ENCODE measurements around the gene PCDHGB2.

The PCDHGB2 gene

GRCh38 chr5:141362719-141363118 is 2.9 kb downstream of the PCDHGB2 start:
- TF ChIP-seq CTCF (IDR thresholded peaks at IDR 0.05) = no peak

DNA sequence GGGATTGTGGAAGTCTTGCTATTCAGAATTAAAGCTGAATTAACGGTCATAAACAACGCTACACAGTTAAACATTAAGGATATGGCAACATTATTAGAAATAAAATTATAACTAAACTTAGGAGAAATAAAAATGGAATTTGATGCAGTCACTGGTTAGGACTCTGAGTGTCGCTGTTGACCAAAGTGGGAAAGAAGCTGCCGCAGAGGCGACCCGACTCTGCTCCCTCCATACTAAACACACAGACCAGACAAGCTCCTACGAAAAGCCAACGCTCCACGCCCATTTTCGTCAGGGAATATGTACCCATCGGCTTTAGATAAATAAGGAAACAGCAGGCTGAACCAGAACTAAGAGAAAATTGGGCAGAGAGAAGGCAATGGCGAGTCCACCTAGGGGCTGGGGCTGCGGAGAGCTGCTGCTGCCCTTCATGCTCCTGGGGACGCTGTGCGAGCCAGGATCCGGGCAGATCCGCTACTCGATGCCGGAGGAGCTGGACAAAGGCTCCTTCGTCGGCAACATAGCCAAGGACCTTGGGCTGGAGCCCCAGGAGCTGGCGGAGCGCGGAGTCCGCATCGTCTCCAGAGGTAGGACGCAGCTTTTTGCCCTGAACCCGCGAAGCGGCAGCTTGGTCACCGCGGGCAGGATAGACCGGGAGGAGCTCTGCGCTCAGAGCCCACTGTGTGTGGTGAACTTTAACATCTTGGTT is 4.3 kb downstream of the PCDHGB2 start, which contains the start of gene PCDHGA5:
Gene PCDHGA5, plus strand, starts transcription at position 211 of the 709 bp plus-strand sequence. Its CDS starts 169 bp downstream, at position 380.
- TF ChIP-seq CTCF (IDR thresholded peaks at IDR 0.05) = peak; percentile 33; the same call in 1 of the 2 replicates

DNA sequence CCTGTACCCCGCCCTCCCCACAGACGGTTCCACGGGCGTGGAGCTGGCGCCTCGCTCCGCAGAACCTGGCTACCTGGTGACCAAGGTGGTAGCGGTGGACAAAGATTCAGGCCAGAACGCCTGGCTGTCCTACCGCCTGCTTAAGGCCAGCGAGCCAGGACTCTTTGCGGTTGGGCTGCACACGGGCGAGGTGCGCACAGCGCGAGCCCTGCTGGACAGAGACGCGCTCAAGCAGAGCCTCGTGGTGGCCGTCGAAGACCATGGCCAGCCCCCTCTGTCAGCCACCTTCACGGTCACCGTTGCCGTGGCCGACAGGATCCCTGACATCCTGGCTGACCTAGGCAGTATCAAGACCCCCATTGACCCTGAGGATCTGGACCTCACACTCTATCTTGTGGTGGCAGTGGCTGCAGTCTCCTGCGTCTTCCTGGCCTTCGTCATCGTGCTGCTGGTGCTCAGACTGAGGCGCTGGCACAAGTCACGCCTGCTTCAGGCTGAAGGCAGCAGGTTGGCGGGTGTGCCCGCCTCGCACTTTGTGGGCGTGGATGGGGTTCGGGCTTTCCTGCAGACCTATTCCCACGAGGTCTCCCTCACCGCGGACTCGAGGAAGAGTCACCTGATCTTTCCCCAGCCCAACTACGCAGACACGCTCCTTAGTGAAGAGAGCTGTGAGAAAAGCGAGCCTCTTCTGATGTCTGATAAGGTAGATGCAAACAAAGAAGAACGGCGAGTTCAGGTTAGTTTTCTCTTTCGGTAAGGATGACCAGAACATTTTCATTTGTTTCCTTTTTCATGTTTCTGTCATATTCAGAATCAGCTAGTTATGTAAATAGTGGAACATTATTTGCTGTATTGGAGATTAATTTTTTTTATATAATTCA is 6.5 kb downstream of the PCDHGB2 start:
- TF ChIP-seq CTCF (IDR thresholded peaks at IDR 0.05) = no peak

GRCh38 chr5:141369994-141370848 is 10.4 kb downstream of the PCDHGB2 start, which contains the start of gene PCDHGB3:
PCDHGB3 (plus strand) TSS chr5:141370242; CDS start chr5:141370395, 153 bp downstream.
- no peak for TF ChIP-seq CTCF (IDR thresholded peaks at IDR 0.05)

DNA sequence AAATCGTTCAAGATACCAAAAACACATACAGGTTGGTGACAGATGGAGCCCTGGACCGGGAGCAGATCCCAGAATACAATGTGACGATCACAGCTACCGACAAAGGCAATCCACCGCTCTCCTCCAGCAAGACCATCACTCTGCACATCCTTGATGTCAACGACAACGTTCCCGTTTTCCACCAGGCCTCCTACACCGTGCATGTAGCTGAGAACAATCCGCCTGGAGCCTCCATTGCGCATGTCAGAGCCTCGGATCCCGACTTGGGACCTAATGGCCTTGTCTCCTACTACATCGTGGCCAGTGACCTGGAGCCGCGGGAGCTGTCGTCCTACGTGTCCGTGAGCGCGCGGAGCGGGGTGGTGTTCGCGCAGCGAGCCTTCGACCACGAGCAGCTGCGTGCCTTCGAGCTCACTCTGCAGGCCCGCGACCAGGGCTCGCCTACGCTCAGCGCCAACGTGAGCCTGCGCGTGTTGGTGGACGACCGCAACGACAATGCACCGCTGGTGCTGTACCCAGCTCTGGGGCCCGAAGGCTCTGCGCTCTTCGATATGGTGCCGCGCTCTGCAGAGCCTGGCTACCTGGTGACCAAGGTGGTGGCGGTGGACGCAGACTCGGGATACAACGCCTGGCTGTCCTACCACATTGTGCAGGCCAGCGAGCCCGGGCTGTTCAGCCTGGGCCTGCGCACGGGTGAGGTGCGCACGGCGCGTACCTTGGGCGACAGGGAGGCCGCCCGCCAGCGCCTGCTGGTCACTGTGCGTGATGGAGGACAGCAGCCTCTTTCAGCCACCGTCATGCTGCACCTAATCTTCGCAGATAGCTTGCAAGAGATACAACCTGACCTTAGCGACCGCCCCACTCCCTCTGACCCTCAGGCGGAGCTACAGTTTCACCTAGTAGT is 12.0 kb downstream of the PCDHGB2 start:
- no peak for TF ChIP-seq CTCF (IDR thresholded peaks at IDR 0.05)

DNA sequence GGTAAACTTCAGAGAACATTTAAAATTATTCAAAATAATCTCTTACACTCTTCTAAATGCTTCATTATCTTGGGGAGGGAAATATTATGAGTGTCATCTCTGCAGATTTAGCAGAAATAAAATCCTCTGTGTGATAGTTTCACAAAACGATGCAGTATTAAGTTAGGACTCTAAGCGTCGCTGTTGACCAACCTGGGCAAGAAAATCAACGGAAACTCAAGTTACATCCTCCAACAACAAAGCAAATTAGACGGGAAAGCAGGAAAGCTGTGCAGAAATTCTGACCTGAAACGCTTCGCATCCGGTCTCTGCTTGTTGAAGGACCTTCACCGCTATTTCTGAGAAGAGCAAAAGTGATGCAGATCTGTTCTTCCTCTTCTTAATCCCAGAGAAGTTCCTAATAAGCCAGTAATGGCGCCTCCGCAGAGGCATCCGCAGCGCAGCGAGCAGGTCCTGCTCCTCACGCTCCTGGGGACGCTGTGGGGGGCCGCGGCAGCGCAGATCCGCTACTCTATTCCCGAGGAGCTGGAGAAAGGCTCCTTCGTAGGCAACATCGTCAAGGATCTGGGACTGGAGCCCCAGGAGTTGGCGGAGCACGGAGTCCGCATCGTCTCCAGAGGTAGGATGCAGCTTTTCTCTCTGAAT is 14.0 kb downstream of the PCDHGB2 start, which contains the start of gene PCDHGA6:
Gene PCDHGA6, plus strand, starts transcription at position 219 of the 645 bp plus-strand sequence. Its CDS starts 193 bp downstream, at position 412.
- peak; percentile 27; the same call in 1 of the 2 replicates for TF ChIP-seq CTCF (IDR thresholded peaks at IDR 0.05)
